HG03442 (cell line): ENCODE results near the gene TXLNB.
"Not testable (repeated sequence)": the region's sequence is repeated elsewhere in the genome, so short reads cannot be mapped to it uniquely, and the experiment has no call there.

ENCODE experiments used
- ATAC-seq: cut with Tn5 transposase; IDR thresholded peaks from one replicate; pipeline ENCODE4 v1.9.1; 2021; ENCODE audit warnings: mild to moderate bottlenecking, moderate library complexity; ENCODE audit not compliant: unreplicated experiment

The TXLNB gene

GRCh38 chr6:139240161-139241010, 51.4 kb downstream of the TXLNB start:
- no peak for ATAC-seq

- no peak for ATAC-seq
These were observed 52.7 kb downstream of the TXLNB start for GRCh38 chr6:139239064-139239463.

GRCh38 chr6:139236105-139236504, 55.7 kb downstream of the TXLNB start:
- no peak for ATAC-seq

- ATAC-seq = no peak
These were observed 56.1 kb downstream of the TXLNB start for GRCh38 chr6:139235661-139236060.

GRCh38 chr6:139234193-139234592, 57.6 kb downstream of the TXLNB start:
- not testable (repeated sequence) for ATAC-seq

GRCh38 chr6:139231206-139231605, 60.6 kb downstream of the TXLNB start:
- no peak for ATAC-seq

GRCh38 chr6:139230391-139230840, 61.4 kb downstream of the TXLNB start:
- ATAC-seq = no peak

- not testable (repeated sequence) for ATAC-seq
These were observed 63.4 kb downstream of the TXLNB start for GRCh38 chr6:139228387-139228786.

- no peak for ATAC-seq
These were observed 72.1 kb downstream of the TXLNB start for GRCh38 chr6:139219746-139220145.

- peak; percentile 100 for ATAC-seq
These were observed 72.5 kb downstream of the TXLNB start for GRCh38 chr6:139219271-139219729.

- ATAC-seq = not testable (repeated sequence)
These were observed 79.3 kb downstream of the TXLNB start for GRCh38 chr6:139212460-139212859.

- not testable (repeated sequence) for ATAC-seq
These were observed 81.0 kb downstream of the TXLNB start for GRCh38 chr6:139210766-139211165.

GRCh38 chr6:139205843-139206242, 86.0 kb downstream of the TXLNB start:
- no peak for ATAC-seq

- ATAC-seq = no peak
These were observed 86.8 kb downstream of the TXLNB start for GRCh38 chr6:139204978-139205377.

GRCh38 chr6:139201378-139201777, 90.4 kb downstream of the TXLNB start:
- ATAC-seq = no peak

GRCh38 chr6:139198529-139199288, 93.1 kb downstream of the TXLNB start:
- no peak for ATAC-seq

- no peak for ATAC-seq
These were observed 97.1 kb downstream of the TXLNB start for GRCh38 chr6:139194740-139195139.
